AG04450 (cell line): ENCODE data around the gene C1QL2. TPM values are rescaled to one million over a fixed set of nuclear protein-coding genes. Genes with fewer than 3 reads are reported as not detected.

Experiments
- CTCF ChIA-PET: fragments of 300-600, 350-600 bp; formaldehyde crosslinking; extraction: SDS; loops from one replicate; lab custom pipeline; 2022; ENCODE audit warnings: antibody characterized with exemption, inconsistent platforms; lab: Charles Lee
- POLR2A ChIA-PET: fragments of 350-600 bp; formaldehyde crosslinking; extraction: SDS; loops from one replicate; lab custom pipeline; 2021; ENCODE audit warnings: antibody characterized with exemption, inconsistent platforms; lab: Yijun Ruan, JAX
- DNase-seq: peaks from one replicate; pipeline ENCODE4 v3.0.0-alpha.2; 2011; ENCODE audit warnings: low read depth, low spot score
- H3K27ac ChIP-seq: one replicate; pipeline ENCODE4 v1.5.1; 2012; ENCODE audit warnings: low read depth, low read length, control low read depth
- H3K27me3 ChIP-seq: one replicate; pipeline ENCODE4 v1.6.0; 2012; ENCODE audit warnings: low read length; ENCODE audit not compliant: control insufficient read depth, insufficient read depth
- H3K4me3 ChIP-seq: 2 replicates; pipeline ENCODE4 v1.5.1; 2011; ENCODE audit warnings: mild to moderate bottlenecking, low read depth, low read length, control low read depth
- H3K9me3 ChIP-seq: 2 replicates; pipeline ENCODE4 v1.5.1; 2012; ENCODE audit warnings: low read length; ENCODE audit not compliant: control insufficient read depth, insufficient read depth
- polyA plus RNA-seq: library from polyadenylated mRNA; depleted of rRNA; stranded (reverse); fragments of >200 nt; gene quantifications from 2 replicates; pipeline ENCODE4 v1.2.3, GENCODE V29; 2011
- TF ChIP-seq, protein P1 (sequence below): IDR thresholded peaks from 2 replicates; pipeline ENCODE4 v1.5.1; 2011; ENCODE audit warnings: low read depth, low read length, control low read depth, inconsistent platforms

The C1QL2 gene
- polyA plus RNA-seq, 1 experiment, result not detected

DNA sequence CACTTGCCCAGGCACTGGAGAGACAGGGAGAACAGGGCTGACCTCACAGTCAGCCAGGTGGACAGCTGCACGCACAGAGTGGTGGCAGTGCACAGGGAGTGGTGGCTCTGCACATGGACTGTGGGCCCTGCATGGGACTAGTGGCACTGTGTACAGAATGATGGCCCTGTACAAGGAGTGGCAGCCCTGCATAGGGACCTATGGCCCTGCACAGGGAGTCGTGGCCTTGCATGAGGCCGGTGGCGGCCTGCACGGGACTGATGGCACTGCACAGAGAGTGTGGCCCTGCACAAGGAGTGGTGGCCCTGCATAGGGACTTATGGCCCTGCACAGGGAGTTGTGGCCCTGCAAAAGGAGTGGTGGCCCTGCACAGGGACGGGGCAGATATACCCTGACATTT lies 46.0 kb upstream of the C1QL2 start:
- H3K4me3 ChIP-seq, result no peak overlapping the region
- H3K27me3 ChIP-seq, result peaks cover 7% of the 10 kb centered on the region
- CTCF ChIA-PET, result interaction anchor here (0.7 kb wide), 1 partner anchor 60 kb away, joined by 3 read pairs; no protein-coding TSS in a partner anchor
- no peak for DNase-seq
- H3K9me3 ChIP-seq, result no peaks in the 10 kb centered on the region
- H3K27ac ChIP-seq, result no peak overlapping the region
- POLR2A ChIA-PET, result no interaction called here
- TF ChIP-seq, protein P1, sequence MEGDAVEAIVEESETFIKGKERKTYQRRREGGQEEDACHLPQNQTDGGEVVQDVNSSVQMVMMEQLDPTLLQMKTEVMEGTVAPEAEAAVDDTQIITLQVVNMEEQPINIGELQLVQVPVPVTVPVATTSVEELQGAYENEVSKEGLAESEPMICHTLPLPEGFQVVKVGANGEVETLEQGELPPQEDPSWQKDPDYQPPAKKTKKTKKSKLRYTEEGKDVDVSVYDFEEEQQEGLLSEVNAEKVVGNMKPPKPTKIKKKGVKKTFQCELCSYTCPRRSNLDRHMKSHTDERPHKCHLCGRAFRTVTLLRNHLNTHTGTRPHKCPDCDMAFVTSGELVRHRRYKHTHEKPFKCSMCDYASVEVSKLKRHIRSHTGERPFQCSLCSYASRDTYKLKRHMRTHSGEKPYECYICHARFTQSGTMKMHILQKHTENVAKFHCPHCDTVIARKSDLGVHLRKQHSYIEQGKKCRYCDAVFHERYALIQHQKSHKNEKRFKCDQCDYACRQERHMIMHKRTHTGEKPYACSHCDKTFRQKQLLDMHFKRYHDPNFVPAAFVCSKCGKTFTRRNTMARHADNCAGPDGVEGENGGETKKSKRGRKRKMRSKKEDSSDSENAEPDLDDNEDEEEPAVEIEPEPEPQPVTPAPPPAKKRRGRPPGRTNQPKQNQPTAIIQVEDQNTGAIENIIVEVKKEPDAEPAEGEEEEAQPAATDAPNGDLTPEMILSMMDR, result no peak

DNA sequence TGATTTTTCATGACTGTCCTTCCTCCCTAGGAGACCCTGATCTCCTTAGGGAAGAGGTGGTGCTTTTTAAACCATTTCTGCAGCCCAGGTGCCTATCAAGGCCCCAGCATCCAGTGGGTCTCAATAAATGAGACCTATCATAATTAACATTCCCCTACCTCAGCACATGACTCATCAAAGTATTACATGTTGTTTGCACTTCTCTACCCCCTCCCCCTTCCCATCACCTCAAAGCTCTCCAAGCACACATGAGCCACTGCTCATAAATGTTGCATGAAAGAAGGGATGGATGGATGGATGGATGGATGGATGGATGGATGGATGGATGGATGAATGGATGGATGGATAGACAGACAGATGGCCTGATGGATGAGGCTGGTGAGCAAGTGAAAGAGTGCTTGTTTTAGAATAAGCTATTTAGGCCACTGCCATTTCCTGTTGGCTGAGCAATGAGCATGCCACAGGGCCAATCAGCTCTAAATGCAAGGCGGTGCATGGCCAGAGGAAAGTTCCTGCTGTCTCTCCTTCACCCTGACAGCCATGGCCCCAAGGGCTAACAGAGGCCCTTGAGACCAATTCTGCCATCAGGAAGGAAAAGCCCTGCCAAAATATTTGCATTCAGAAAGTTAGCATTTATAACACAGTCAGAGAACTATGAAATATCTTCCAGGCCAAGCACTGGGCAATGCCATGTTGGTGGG lies 44.2 kb upstream of the C1QL2 start:
- no peak overlapping the region for H3K27ac ChIP-seq
- H3K27me3 ChIP-seq, result peaks cover 2% of the 10 kb centered on the region
- TF ChIP-seq, protein P1, result no peak
- no peak for DNase-seq
- ChIA-PET CTCF (no interaction called here), POLR2A (no interaction called here)
- no peak overlapping the region for H3K4me3 ChIP-seq
- H3K9me3 ChIP-seq, result no peaks in the 10 kb centered on the region; the same call in 1 of the 2 replicates

DNA sequence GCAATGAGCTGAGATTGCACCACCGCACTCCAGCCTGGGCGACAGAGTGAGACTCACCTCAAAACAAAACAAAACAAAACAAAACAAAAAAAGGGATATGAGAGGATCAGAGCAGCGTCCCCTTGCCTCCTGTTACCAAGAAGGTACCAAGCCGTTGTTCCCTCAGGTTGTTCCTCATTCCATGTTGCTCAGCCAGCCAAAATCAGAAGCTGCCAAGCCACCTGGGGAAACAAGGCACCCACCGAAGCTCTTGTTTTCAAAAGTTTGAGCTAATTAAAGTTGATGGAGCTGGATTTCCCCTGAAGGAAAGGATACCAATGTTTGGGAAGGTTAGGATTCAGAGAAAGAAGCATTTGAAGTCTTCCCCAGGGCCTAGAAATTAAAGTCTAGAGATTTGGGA lies 43.3 kb upstream of the C1QL2 start:
- no peak overlapping the region for H3K27ac ChIP-seq
- peaks cover 2% of the 10 kb centered on the region for H3K27me3 ChIP-seq
- H3K9me3 ChIP-seq, result no peaks in the 10 kb centered on the region; the same call in 1 of the 2 replicates
- DNase-seq, result no peak
- ChIA-PET POLR2A (no interaction called here), CTCF (no interaction called here)
- no peak overlapping the region for H3K4me3 ChIP-seq
- TF ChIP-seq, protein P1, result no peak

DNA sequence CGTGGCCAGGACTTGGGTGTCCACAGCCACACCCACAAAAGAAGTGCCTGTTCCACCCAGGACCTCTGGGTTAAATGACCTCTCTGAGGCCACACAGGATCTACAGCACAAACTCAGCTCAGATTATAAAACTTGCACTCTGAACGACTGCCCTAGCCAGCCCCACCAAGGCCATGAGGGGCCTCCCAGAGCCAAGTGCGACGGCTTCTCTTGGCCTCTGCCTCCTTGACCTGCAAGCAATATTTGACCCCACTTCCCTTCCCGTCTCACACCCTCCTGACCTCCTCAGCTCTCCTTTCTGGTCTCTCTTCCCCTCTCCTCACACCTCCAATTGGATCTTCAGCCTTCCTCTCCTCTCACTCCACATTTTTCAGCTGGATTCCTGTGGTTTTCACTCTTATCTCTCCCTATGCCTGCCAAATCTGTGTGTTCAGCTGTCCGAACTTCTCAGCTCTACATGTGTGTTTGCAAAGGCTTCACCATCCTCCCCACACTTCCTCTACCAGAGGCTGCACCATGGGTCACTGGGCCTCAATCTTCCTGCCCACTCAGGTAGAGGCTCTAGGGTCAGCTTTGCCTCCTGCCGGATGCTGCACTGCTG lies 39.8 kb upstream of the C1QL2 start:
- CTCF ChIA-PET, result interaction anchor here (0.6 kb wide), 1 partner anchor 993 kb away, joined by 4 read pairs; no protein-coding TSS in a partner anchor
- peaks cover 6% of the 10 kb centered on the region for H3K27me3 ChIP-seq
- POLR2A ChIA-PET, result interaction anchor here (1.1 kb wide), 1 partner anchor 22 kb away, joined by 3 read pairs; no protein-coding TSS in a partner anchor
- no peak for DNase-seq
- TF ChIP-seq, protein P1, result no peak
- H3K27ac ChIP-seq, result peak overlapping the region; percentile 73
- H3K4me3 ChIP-seq, result no peak overlapping the region
- no peaks in the 10 kb centered on the region; the same call in 1 of the 2 replicates for H3K9me3 ChIP-seq
